H1 (cell line): ENCODE data around the gene TEX36. TPM values are rescaled to one million over a fixed set of nuclear protein-coding genes. Genes with fewer than 3 reads are reported as not detected.

ENCODE experiments used
- CTCF ChIA-PET: fragments of 300-600 bp; sonication (Branson Sonifier 250); formaldehyde crosslinking; loops from one replicate; lab custom pipeline; 2021; ENCODE audit not compliant: partially characterized antibody; lab: Charles Lee
- POLR2A ChIA-PET: fragments of 300-600 bp; sonication (Branson Sonifier 250); formaldehyde crosslinking; loops from one replicate; lab custom pipeline; 2021; ENCODE audit warnings: inconsistent platforms; ENCODE audit not compliant: partially characterized antibody; lab: Charles Lee
- DNase-seq, 2 experiments: peaks; one replicate each; pipeline versions ENCODE4 v3.0.0 to v3.0.0-alpha.2; 2010 to 2022; ENCODE audit warnings: low spot score in 2 of 2, low read depth in 1 of 2, mixed read lengths in 1 of 2
- FAIRE-seq: peaks from 2 replicates; lab custom pipeline; 2011; peaks lifted over from hg19 to GRCh38; lab: Jason Lieb, UNC
- H2AFZ ChIP-seq: 2 replicates; pipeline ENCODE4 v1.8.1; 2012; ENCODE audit warnings: low read length, inconsistent platforms
- H2AK5ac ChIP-seq: 2 replicates; pipeline ENCODE4 v1.6.1; 2013; ENCODE audit warnings: low read depth, low read length
- H2BK120ac ChIP-seq: replicated peaks from 2 replicates; pipeline ENCODE3; 2013; ENCODE audit warnings: low read depth, low read length, inconsistent platforms
- H2BK12ac ChIP-seq: 2 replicates; pipeline ENCODE4 v1.6.1; 2013; ENCODE audit warnings: low read depth, low read length
- H2BK15ac ChIP-seq: 2 replicates; pipeline ENCODE4 v1.6.1; 2013; ENCODE audit warnings: low read length
- H2BK20ac ChIP-seq: 2 replicates; pipeline ENCODE4 v1.6.1; 2013; ENCODE audit warnings: low read length
- H2BK5ac ChIP-seq: 2 replicates; pipeline ENCODE4 v1.6.1; 2013; ENCODE audit warnings: low read depth, low read length
- H3K14ac ChIP-seq: 2 replicates; pipeline ENCODE4 v1.6.1; 2013; ENCODE audit warnings: inconsistent platforms; ENCODE audit not compliant: insufficient read length
- H3K18ac ChIP-seq: 2 replicates; pipeline ENCODE4 v1.6.1; 2013; ENCODE audit warnings: low read length; ENCODE audit errors: extremely low read depth
- H3K23ac ChIP-seq: 2 replicates; pipeline ENCODE4 v1.6.1; 2013; ENCODE audit warnings: inconsistent platforms; ENCODE audit not compliant: insufficient read length
- H3K23me2 ChIP-seq: 2 replicates; pipeline ENCODE4 v1.6.1; 2013; ENCODE audit warnings: low read depth, low read length
- H3K27ac ChIP-seq: 2 replicates; pipeline ENCODE4 v1.6.1; 2011; ENCODE audit warnings: low read depth, low read length, inconsistent platforms
- H3K27me3 ChIP-seq, 4 experiments: replicated peaks in 1 of 4; 1 replicate in 1 of 4; 2 replicates in 3 of 4; pipeline versions ENCODE4 v1.6.1 to v1.8.1; 2011 to 2013; ENCODE audit warnings: low read length in 3 of 4, mild to moderate bottlenecking in 3 of 4, inconsistent platforms in 2 of 4, mixed read lengths in 2 of 4, moderate library complexity in 1 of 4; ENCODE audit not compliant: control insufficient read depth in 3 of 4, insufficient read depth in 3 of 4; ENCODE audit errors: extremely low read depth in 1 of 4
- H3K36me3 ChIP-seq, 4 experiments: 2 replicates each; pipeline versions ENCODE4 v1.6.1 to v1.8.1; 2011 to 2013; ENCODE audit warnings: mild to moderate bottlenecking in 4 of 4, low read length in 3 of 4, moderate library complexity in 2 of 4, control low read depth in 1 of 4, inconsistent platforms in 1 of 4; ENCODE audit not compliant: insufficient read depth in 4 of 4, control insufficient read depth in 2 of 4
- H3K4ac ChIP-seq: replicated peaks from 2 replicates; pipeline ENCODE3; 2013; ENCODE audit warnings: low read length, low read depth, mixed read lengths, inconsistent platforms; ENCODE audit not compliant: insufficient read length
- H3K4me1 ChIP-seq, 4 experiments: replicated peaks in 1 of 4; 1 replicate in 1 of 4; 2 replicates in 3 of 4; pipeline versions ENCODE4 v1.6.1 to v1.8.1; 2011 to 2013; ENCODE audit warnings: low read length in 3 of 4, inconsistent platforms in 2 of 4, mixed read lengths in 1 of 4; ENCODE audit not compliant: insufficient read depth in 4 of 4, control insufficient read depth in 3 of 4
- H3K4me2 ChIP-seq, 2 experiments: 2 replicates each; pipeline versions ENCODE4 v1.6.1 to v1.8.1; 2011 to 2013; ENCODE audit warnings: low read depth in 2 of 2, low read length in 2 of 2, control low read depth in 1 of 2, inconsistent platforms in 1 of 2, mild to moderate bottlenecking in 1 of 2; ENCODE audit not compliant: insufficient read depth in 1 of 2
- H3K4me3 ChIP-seq, 4 experiments: fragments of 200-600, 300-600 bp in 1 of 4; sonication (generic), shearing (Covaris generic), sonication (Bioruptor Twin) in 1 of 4; 2 replicates each; pipeline versions ENCODE4 v1.5.1 to v1.8.1; 2011 to 2016; ENCODE audit warnings: low read length in 4 of 4, low read depth in 3 of 4, control low read depth in 2 of 4, inconsistent platforms in 2 of 4, mild to moderate bottlenecking in 2 of 4, mixed read lengths in 1 of 4, moderate library complexity in 1 of 4; ENCODE audit not compliant: insufficient read depth in 2 of 4; ENCODE audit errors: extremely low read depth in 1 of 4
- H3K56ac ChIP-seq: replicated peaks from 2 replicates; pipeline ENCODE3; 2013; ENCODE audit warnings: low read depth, mild to moderate bottlenecking, mixed read lengths, low read length, inconsistent platforms; ENCODE audit not compliant: insufficient read length
- H3K79me1 ChIP-seq: 2 replicates; pipeline ENCODE4 v1.6.1; 2013; ENCODE audit warnings: low read depth, low read length, control low read depth
- H3K79me2 ChIP-seq, 2 experiments: 2 replicates each; pipeline versions ENCODE4 v1.6.1 to v1.8.1; 2012 to 2013; ENCODE audit warnings: low read length in 2 of 2, mild to moderate bottlenecking in 2 of 2, inconsistent platforms in 1 of 2; ENCODE audit not compliant: insufficient read depth in 2 of 2, control insufficient read depth in 1 of 2
- H3K9ac ChIP-seq, 4 experiments: replicated peaks in 1 of 4; 1 replicate in 1 of 4; 2 replicates in 3 of 4; pipeline versions ENCODE4 v1.6.1 to v1.8.1; 2011 to 2013; ENCODE audit warnings: low read depth in 3 of 4, low read length in 3 of 4, control low read depth in 2 of 4, mild to moderate bottlenecking in 2 of 4, moderate library complexity in 2 of 4, inconsistent platforms in 1 of 4; ENCODE audit errors: extremely low read depth in 1 of 4
- H3K9me3 ChIP-seq, 2 experiments: 2 replicates each; pipeline versions ENCODE4 v1.6.1 to v1.8.1; 2012 to 2013; ENCODE audit warnings: mild to moderate bottlenecking in 2 of 2, moderate library complexity in 2 of 2, control low read depth in 1 of 2, inconsistent platforms in 1 of 2, low read depth in 1 of 2, low read length in 1 of 2, mixed read lengths in 1 of 2; ENCODE audit not compliant: insufficient read depth in 2 of 2
- H4K20me1 ChIP-seq, 2 experiments: replicated peaks in 1 of 2; 2 replicates each; pipeline versions ENCODE3 to v1.8.1; 2011 to 2013; ENCODE audit warnings: inconsistent platforms in 2 of 2, low read length in 2 of 2, mild to moderate bottlenecking in 1 of 2; ENCODE audit not compliant: insufficient read depth in 2 of 2, control insufficient read depth in 1 of 2
- H4K5ac ChIP-seq: 2 replicates; pipeline ENCODE4 v1.6.1; 2013; ENCODE audit warnings: low read length, low read depth, mixed read lengths, inconsistent platforms; ENCODE audit not compliant: insufficient read length
- H4K8ac ChIP-seq: 2 replicates; pipeline ENCODE4 v1.8.0; 2013; ENCODE audit warnings: mild to moderate bottlenecking, moderate library complexity, low read length, inconsistent platforms; ENCODE audit not compliant: insufficient read depth; ENCODE audit errors: extremely low read depth
- H4K91ac ChIP-seq: replicated peaks from 2 replicates; pipeline ENCODE3; 2013; ENCODE audit warnings: low read length, mixed read lengths, inconsistent platforms; ENCODE audit not compliant: insufficient read length
- ATF3 ChIP-seq: IDR thresholded peaks from 2 replicates; pipeline ENCODE4 v1.6.1; 2011; ENCODE audit warnings: low read depth, mild to moderate bottlenecking, low read length; ENCODE audit not compliant: insufficient read depth
- CREB1 ChIP-seq: IDR thresholded peaks from 2 replicates; pipeline ENCODE4 v1.6.1; 2012; ENCODE audit warnings: inconsistent platforms
- JUND ChIP-seq: IDR thresholded peaks from 2 replicates; pipeline ENCODE4 v1.6.1; 2011; ENCODE audit warnings: mild to moderate bottlenecking, improper control_type of control experiment, low read length
- WGBS, 2 experiments: shearing (Covaris generic) in 1 of 2; methylation state at CpG; one replicate each; pipeline versions ENCODE4 v1.1.6 to v1.1.7; 2013 to 2015; ENCODE audit warnings: low lambda C conversion rate in 2 of 2, mixed read lengths in 2 of 2, inconsistent platforms in 1 of 2, low coverage in 1 of 2, missing lambda C conversion rate in 1 of 2; ENCODE audit not compliant: insufficient replicate concordance in 2 of 2, insufficient coverage in 1 of 2, insufficient read length in 1 of 2; ENCODE audit errors: extremely low coverage in 1 of 2, missing lambda C conversion rate in 1 of 2; 5-methylcytosine and 5-hydroxymethylcytosine counted together
- polyA plus RNA-seq, 7 experiments: library from polyadenylated mRNA; depleted of rRNA in 3 of 7; stranded (reverse) in 5 of 7; unstranded in 2 of 7; fragments of >200 nt in 5 of 7; fragments of 200-250 nt in 2 of 7; gene quantifications; 1 replicate in 5 of 7; 2 replicates in 1 of 7; 4 replicates in 1 of 7; pipeline versions ENCODE4 v1.2.1 to v1.2.3, GENCODE V29; 2011 to 2013; ENCODE audit warnings: missing spikeins in 2 of 7, mixed read lengths in 2 of 7
- total RNA-seq: library from RNA; stranded (reverse); fragmentation: NEBNext Ultra II Directional; extraction: Animal tissue kit (Norgen Biotek cat#: 25700); gene quantifications from 2 replicates; pipeline ENCODE4 v1.2.1, GENCODE V29; 2021
- TF ChIP-seq, protein P1 (sequence below): IDR thresholded peaks from 2 replicates; pipeline ENCODE4 v1.6.1; 2012; ENCODE audit warnings: low read length, inconsistent platforms

TEX36 gene
- total and polyA plus RNA-seq, 2 of the 8 experiments (the other 6 are each of a cell fraction or from before 2014, with no cell fraction given): not detected

- H3K79me1 ChIP-seq: no peaks in the 10 kb centered on the region; the same call in 1 of the 2 replicates
- FAIRE-seq (no peak), DNase-seq (no peak)
- H2BK20ac ChIP-seq: no peak overlapping the region
- H4K20me1 ChIP-seq: no peaks in the 10 kb centered on the region
- H3K79me2 ChIP-seq: no peaks in the 10 kb centered on the region
- no peaks in the 10 kb centered on the region for H3K4me1 ChIP-seq
- 0 out of 4 replicates have a peak, but pooled peaks cover 0 to 3% of the 10 kb centered on the region in 2 experiments for H3K9me3 ChIP-seq
- no peaks in the 10 kb centered on the region for H3K36me3 ChIP-seq
- no peak overlapping the region for H2BK12ac ChIP-seq
- no peak overlapping the region for H3K4me2 ChIP-seq
- no peak overlapping the region for H3K4ac ChIP-seq
- POLR2A ChIA-PET: no interaction called here
- 96% methylated on average over 8 of the region's 8 CpGs; no CpG with 5 or more reads in 1 of the 2 experiments for WGBS, 2 experiments
- no peak overlapping the region for H3K14ac ChIP-seq
- H2BK15ac ChIP-seq: no peak overlapping the region
- no peak overlapping the region for H2BK5ac ChIP-seq
- no peak overlapping the region for H4K91ac ChIP-seq
- no peak overlapping the region for H3K23ac ChIP-seq
- CTCF ChIA-PET: interaction anchor here (0.6 to 2.1 kb wide), 4 partner anchors 11 to 1596 kb away, joined by 3 to 8 read pairs (median 4); no protein-coding TSS in a partner anchor
- no peak overlapping the region for H3K27ac ChIP-seq
- H3K56ac ChIP-seq: no peak overlapping the region
- no peak overlapping the region for H4K5ac ChIP-seq
- no peak overlapping the region for H3K4me3 ChIP-seq
- no peak overlapping the region for H3K9ac ChIP-seq
- no peak overlapping the region for H2AK5ac ChIP-seq
- H4K8ac ChIP-seq: no peak overlapping the region
- H3K18ac ChIP-seq: no peak overlapping the region
- no peak overlapping the region for H2AFZ ChIP-seq
- H3K23me2 ChIP-seq: no peaks in the 10 kb centered on the region
- H3K27me3 ChIP-seq: no peaks in the 10 kb centered on the region
- no peak overlapping the region for H2BK120ac ChIP-seq
- no peak for TF ChIP-seq CREB1
- TF ChIP-seq JUND: no peak
- TF ChIP-seq ATF3: no peak
- TF ChIP-seq, protein P1, sequence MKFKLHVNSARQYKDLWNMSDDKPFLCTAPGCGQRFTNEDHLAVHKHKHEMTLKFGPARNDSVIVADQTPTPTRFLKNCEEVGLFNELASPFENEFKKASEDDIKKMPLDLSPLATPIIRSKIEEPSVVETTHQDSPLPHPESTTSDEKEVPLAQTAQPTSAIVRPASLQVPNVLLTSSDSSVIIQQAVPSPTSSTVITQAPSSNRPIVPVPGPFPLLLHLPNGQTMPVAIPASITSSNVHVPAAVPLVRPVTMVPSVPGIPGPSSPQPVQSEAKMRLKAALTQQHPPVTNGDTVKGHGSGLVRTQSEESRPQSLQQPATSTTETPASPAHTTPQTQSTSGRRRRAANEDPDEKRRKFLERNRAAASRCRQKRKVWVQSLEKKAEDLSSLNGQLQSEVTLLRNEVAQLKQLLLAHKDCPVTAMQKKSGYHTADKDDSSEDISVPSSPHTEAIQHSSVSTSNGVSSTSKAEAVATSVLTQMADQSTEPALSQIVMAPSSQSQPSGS: no peak
Measured at GRCh38 chr10:125608474-125608873, 74.5 kb downstream of the TEX36 start.
